ENCODE measurements around the gene MAFF.

DNA sequence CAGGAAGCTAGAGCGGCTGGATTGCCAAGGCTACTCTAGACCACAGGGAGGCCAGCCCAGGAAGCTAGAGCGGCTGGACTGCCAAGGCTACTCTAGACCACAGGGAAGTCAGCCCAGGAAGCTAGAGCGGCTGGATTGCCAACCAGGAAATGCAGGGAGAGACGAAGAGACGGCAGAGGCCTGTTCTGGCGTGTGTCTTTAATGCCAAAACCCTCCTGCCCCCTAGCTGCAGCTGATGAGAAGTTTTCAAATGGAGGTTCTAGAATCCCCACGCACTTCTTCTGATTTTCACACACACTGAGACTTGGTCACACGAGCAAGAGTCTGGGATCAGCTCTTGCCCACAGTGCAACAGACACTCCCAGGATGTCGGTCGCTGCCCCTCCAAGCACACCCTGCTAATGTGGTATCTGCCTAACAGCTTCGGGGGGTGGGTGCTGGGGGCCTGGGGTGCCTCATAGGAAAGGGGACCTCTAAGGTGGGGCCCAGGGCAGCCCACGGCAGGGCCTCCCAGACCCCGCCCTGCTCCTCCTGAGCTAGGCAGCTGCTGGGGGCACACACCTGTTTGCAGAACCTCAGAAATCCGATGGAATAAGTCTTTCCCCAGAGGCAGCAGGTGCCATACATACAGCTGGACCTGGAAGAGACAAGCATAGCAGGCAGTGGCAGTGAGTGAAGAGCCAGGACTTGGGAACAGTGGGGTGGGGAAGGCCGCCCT lies 28.5 kb downstream of the MAFF start:
- TF ChIP-seq, protein P1, sequence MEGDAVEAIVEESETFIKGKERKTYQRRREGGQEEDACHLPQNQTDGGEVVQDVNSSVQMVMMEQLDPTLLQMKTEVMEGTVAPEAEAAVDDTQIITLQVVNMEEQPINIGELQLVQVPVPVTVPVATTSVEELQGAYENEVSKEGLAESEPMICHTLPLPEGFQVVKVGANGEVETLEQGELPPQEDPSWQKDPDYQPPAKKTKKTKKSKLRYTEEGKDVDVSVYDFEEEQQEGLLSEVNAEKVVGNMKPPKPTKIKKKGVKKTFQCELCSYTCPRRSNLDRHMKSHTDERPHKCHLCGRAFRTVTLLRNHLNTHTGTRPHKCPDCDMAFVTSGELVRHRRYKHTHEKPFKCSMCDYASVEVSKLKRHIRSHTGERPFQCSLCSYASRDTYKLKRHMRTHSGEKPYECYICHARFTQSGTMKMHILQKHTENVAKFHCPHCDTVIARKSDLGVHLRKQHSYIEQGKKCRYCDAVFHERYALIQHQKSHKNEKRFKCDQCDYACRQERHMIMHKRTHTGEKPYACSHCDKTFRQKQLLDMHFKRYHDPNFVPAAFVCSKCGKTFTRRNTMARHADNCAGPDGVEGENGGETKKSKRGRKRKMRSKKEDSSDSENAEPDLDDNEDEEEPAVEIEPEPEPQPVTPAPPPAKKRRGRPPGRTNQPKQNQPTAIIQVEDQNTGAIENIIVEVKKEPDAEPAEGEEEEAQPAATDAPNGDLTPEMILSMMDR (IDR thresholded peaks at IDR 0.05): peak; percentile 26 to 48 (median 39)
- TF ChIP-seq POLR2A (IDR thresholded peaks at IDR 0.05; ENCODE audit: low read depth) (no peak), EP300 (IDR thresholded peaks at IDR 0.05) (no peak)

All from esophagus muscularis mucosa (tissue), 4 donors.